ENCODE measurements around the gene FBXO7.

Gene FBXO7

DNA sequence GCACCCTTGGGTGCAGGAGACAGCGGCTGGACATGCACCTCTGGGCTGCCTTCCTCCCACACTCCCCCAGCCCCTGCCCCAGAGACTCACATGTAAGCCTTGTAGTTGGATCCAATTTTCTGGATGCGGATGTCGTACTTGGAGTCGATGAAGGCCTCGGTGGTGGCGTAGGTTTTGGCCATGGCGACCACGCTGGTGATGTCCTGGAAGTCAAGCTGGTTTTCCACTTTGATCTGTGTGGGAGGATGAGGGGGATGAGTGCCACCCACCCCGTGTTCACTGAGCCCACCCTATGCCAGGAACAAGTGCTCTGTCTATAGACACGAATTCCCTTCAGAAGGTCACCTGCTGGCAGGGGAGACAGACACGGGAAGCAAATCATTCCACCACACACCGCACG is 66.9 kb downstream of the FBXO7 start:
- TF ChIP-seq, protein P1, sequence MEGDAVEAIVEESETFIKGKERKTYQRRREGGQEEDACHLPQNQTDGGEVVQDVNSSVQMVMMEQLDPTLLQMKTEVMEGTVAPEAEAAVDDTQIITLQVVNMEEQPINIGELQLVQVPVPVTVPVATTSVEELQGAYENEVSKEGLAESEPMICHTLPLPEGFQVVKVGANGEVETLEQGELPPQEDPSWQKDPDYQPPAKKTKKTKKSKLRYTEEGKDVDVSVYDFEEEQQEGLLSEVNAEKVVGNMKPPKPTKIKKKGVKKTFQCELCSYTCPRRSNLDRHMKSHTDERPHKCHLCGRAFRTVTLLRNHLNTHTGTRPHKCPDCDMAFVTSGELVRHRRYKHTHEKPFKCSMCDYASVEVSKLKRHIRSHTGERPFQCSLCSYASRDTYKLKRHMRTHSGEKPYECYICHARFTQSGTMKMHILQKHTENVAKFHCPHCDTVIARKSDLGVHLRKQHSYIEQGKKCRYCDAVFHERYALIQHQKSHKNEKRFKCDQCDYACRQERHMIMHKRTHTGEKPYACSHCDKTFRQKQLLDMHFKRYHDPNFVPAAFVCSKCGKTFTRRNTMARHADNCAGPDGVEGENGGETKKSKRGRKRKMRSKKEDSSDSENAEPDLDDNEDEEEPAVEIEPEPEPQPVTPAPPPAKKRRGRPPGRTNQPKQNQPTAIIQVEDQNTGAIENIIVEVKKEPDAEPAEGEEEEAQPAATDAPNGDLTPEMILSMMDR (IDR thresholded peaks at IDR 0.05; ENCODE audit: low read depth, low read length, missing control alignments), result no peak
- no peak for DNase-seq (ENCODE audit: low read depth)

DNA sequence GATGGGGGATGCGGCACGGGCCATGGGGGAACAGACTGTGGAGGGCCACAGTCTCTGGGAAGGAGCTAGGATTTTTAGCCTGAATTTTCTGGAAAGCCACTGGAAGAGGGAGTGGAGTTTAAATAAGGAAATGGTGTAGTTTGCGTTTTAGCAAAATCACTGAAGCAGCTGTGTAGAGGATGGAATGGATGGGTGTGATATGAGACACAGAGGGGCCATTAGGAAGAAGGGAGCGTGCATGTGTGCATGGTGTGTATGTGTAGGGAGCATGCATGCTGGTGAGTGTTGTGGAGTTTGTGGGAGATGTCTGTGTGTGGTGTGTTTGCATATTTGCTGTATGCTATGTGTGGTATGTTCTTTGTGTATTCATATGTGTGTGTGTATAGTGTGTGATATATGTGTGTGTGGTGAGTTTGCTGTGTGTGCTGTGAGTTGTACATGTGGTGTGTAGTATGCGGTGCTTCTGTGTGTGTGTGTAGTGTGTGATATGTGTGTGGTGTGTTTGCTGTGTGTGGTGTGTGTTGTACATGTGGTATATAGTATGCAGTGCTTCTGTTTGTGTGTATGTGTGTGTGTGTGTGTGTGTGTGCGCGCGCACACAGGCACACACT is 67.6 kb downstream of the FBXO7 start:
- TF ChIP-seq, protein P1 (IDR thresholded peaks at IDR 0.05; ENCODE audit: low read depth, low read length, missing control alignments), result no peak
- no peak overlapping the region for H3K4me3 ChIP-seq (ENCODE audit: low read depth, low read length)
- no peak for DNase-seq (ENCODE audit: low read depth)

More for the DNA sequence above, 66.9 kb downstream of the FBXO7 start:
- H3K4me3 ChIP-seq (ENCODE audit: low read depth, low read length), result no peak overlapping the region

DNA sequence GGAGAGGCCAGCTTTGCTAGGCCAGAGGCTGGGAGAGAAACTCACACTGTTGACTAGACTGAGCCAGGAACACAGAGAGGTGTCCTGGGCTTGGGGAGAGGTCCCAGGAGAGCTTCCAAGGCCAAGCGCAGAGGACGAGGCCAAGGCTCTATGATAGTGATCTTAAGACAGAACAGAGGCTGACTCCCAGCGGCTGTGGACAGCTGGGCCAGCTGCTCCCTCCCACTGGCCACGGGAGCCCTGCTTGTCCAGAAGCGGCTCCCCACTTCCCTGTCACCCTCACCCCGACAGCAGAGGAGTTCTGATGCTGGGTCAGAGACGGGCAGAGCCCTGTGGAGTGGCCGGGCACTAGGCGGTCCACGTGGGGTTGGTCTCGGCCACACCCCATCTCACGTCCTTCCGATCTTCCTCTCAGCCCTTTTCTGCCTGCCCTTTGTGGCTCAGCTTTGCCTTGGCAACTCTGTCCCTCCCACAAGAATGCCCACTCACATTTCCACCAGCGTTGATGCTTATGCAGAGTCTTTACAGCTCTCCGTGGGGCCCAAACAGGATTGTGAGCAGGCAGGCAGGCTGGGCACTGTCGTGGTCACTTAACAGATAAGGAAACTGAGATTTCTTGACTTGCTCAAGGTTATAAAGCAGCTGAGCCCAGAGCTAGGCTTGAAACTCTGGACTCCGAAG is 68.2 kb downstream of the FBXO7 start:
- TF ChIP-seq, protein P1 (IDR thresholded peaks at IDR 0.05; ENCODE audit: low read depth, low read length, missing control alignments), result no peak
- no peak overlapping the region for H3K4me3 ChIP-seq (ENCODE audit: low read depth, low read length)
- no peak for DNase-seq (ENCODE audit: low read depth)

DNA sequence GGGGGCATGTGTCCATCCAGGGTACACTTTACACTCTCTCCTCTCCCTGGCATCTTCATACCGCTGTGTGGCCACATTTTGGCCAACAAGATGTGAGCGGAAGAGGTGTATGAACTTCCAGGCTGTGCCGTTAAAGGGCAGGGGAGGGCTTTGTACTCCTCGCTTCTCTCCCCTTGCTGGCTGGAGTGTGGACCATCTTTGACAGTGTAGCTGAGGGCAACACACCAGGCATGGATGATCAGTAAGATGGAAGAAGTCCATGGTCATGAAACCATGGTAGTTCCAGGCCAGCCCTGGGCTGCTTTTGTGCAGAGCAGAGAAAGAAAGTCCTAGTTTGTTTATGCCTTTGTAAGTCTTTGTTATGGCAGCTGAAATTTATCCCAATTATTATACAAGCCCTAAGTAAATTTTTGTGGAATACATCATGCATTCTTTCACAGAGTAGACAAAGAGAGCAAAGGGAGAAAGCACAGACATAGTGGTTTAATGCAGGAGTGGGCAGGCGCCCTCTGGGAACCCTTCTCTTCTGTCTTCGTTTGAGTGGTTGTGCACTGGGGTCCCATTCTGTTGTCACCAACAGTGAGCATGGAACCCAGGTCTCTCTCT is 70.4 kb downstream of the FBXO7 start:
- TF ChIP-seq, protein P1 (IDR thresholded peaks at IDR 0.05; ENCODE audit: low read depth, low read length, missing control alignments), result no peak
- no peak overlapping the region for H3K4me3 ChIP-seq (ENCODE audit: low read depth, low read length)
- no peak for DNase-seq (ENCODE audit: low read depth)

DNA sequence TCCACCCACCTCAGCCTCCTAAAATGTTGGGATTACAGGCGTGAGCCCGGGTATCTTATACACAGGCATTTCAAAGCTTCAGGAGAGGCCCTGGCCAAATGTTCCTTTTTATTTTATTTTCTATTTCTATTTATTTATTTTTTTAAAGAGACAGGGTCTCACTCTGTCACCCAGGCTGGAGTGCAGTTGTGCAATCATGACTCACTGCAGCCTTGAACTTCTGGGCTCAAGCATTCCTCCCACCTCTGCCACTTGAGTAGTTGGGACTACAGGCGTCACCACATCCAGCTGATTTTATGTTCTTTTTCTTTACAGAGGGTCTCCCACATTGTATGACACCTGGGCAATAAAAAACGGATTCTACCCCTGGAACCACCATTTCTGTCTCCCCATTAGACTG is 71.2 kb downstream of the FBXO7 start:
- H3K4me3 ChIP-seq (ENCODE audit: low read depth, low read length), result no peak overlapping the region
- no peak for DNase-seq (ENCODE audit: low read depth)
- TF ChIP-seq, protein P1 (IDR thresholded peaks at IDR 0.05; ENCODE audit: low read depth, low read length, missing control alignments), result no peak

DNA sequence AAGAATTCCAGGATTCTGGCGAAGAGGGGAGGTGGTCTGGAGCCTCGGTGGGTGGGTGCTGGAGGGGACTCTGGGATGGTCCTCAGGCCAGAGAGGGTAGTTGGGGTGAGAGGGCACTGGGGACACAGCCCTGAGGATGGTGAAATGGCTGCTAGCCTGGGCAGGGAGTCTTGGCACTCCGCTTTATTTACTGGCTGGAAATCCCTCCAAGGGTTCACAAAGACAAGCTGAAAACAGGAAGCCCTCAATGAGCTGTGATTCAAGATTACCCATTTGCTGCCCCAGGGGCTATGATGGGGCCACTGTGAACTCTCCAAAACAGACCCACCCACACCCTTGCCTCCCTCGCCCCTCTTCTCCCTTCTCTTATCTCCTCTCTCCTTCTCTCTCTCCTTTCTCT is 71.9 kb downstream of the FBXO7 start:
- TF ChIP-seq, protein P1 (IDR thresholded peaks at IDR 0.05; ENCODE audit: low read depth, low read length, missing control alignments), result no peak
- H3K4me3 ChIP-seq (ENCODE audit: low read depth, low read length), result no peak overlapping the region
- DNase-seq (ENCODE audit: low read depth), result no peak

Data from GM12864 (cell line).